B cell (primary cell): ENCODE data around the gene PTPRS. TPM values are rescaled to one million over a fixed set of nuclear protein-coding genes. Genes with fewer than 3 reads are reported as not detected.

ENCODE experiments used
- ATAC-seq: fragments of 200-7000 bp; cut with Tn5 transposase; one replicate; pipeline ENCODE4 v1.10.0; 2021; ENCODE audit warnings: low read depth, mild to moderate bottlenecking, moderate number of reproducible peaks, moderate library complexity
- CTCF ChIA-PET: fragments of 350-600 bp; sonication (Branson Sonifier 250); formaldehyde crosslinking; loops from one replicate; lab custom pipeline; 2021; ENCODE audit warnings: antibody characterized with exemption, inconsistent platforms; lab: Charles Lee
- POLR2A ChIA-PET: fragments of 350-600 bp; sonication (Branson Sonifier 250); formaldehyde crosslinking; loops from one replicate; lab custom pipeline; 2021; ENCODE audit warnings: antibody characterized with exemption; lab: Charles Lee
- DNase-seq: peaks from one replicate; pipeline ENCODE4 v3.0.0; 2013
- H2AFZ ChIP-seq: 2 replicates; pipeline ENCODE4 v1.6.1; 2012; ENCODE audit warnings: mild to moderate bottlenecking, low read depth, low read length; ENCODE audit not compliant: insufficient read depth, poor library complexity, severe bottlenecking
- H3K27ac ChIP-seq, 2 donors: 1 replicate in 1 of 2; 2 replicates in 1 of 2; pipeline ENCODE4 v1.5.1; 2012 to 2013; ENCODE audit warnings: low read length in 2 of 2, mild to moderate bottlenecking in 2 of 2, moderate library complexity in 1 of 2
- H3K27me3 ChIP-seq, 4 experiments: fragments of 200-600 bp in 1 of 4; sonication (generic) in 1 of 4; replicated peaks in 1 of 4; 1 replicate in 2 of 4; 2 replicates in 2 of 4; pipeline versions ENCODE4 v1.6.1 to v1.7.0; 2013 to 2016; ENCODE audit warnings: low read length in 3 of 4, mild to moderate bottlenecking in 2 of 4, mixed read lengths in 1 of 4, moderate library complexity in 1 of 4; ENCODE audit not compliant: insufficient read depth in 4 of 4, control insufficient read depth in 3 of 4; ENCODE audit errors: control extremely low read depth in 1 of 4
- H3K36me3 ChIP-seq, 2 experiments: replicated peaks in 1 of 2; 1 replicate in 1 of 2; 2 replicates in 1 of 2; pipeline versions ENCODE4 v1.6.1 to v1.7.1; 2013; ENCODE audit warnings: low read length in 1 of 2; ENCODE audit not compliant: insufficient read depth in 2 of 2, control insufficient read depth in 1 of 2; ENCODE audit errors: control extremely low read depth in 1 of 2, extremely low read depth in 1 of 2
- H3K4me1 ChIP-seq, 2 donors: fragments of 200-600 bp in 1 of 2; sonication (generic) in 1 of 2; 1 replicate in 1 of 2; 2 replicates in 1 of 2; pipeline versions ENCODE4 v1.5.1 to v1.6.1; 2013 to 2017; ENCODE audit warnings: low read length in 2 of 2; ENCODE audit not compliant: control insufficient read depth in 2 of 2, insufficient read depth in 2 of 2
- H3K4me2 ChIP-seq: replicated peaks from 2 replicates; pipeline ENCODE3; 2012; ENCODE audit warnings: mild to moderate bottlenecking, low read depth, low read length; ENCODE audit not compliant: poor library complexity, severe bottlenecking
- H3K4me3 ChIP-seq, 5 experiments: fragments of 200-600 bp in 1 of 5; sonication (generic) in 1 of 5; 1 replicate in 3 of 5; 2 replicates in 2 of 5; pipeline versions ENCODE4 v1.5.1 to v1.7.0; 2011 to 2016; ENCODE audit warnings: low read length in 4 of 5, mild to moderate bottlenecking in 4 of 5, low read depth in 2 of 5, control low read depth in 1 of 5, moderate library complexity in 1 of 5; ENCODE audit not compliant: insufficient read depth in 1 of 5; ENCODE audit errors: control extremely low read depth in 1 of 5, extremely low read depth in 1 of 5
- H3K79me2 ChIP-seq: fragments of 200-600 bp; sonication (generic); one replicate; pipeline ENCODE4 v1.6.0; 2016; ENCODE audit warnings: low read length; ENCODE audit not compliant: control insufficient read depth, insufficient read depth
- H3K9ac ChIP-seq: fragments of 200-600 bp; sonication (generic); 2 replicates; pipeline ENCODE4 v1.6.1; 2017; ENCODE audit warnings: mild to moderate bottlenecking, low read length, moderate library complexity
- H3K9me3 ChIP-seq, 3 donors: one replicate each; pipeline versions ENCODE4 v1.6.1 to v1.7.1; 2013; ENCODE audit warnings: low read length in 2 of 3; ENCODE audit not compliant: control insufficient read depth in 2 of 3, insufficient read depth in 1 of 3; ENCODE audit errors: control extremely low read depth in 1 of 3
- H4K20me1 ChIP-seq: 2 replicates; pipeline ENCODE4 v1.6.0; 2012; ENCODE audit warnings: mild to moderate bottlenecking, low read length; ENCODE audit not compliant: insufficient read depth, control insufficient read depth, poor library complexity, severe bottlenecking
- H3K27ac Mint-ChIP-seq: one replicate; pipeline ENCODE4 v1.8.0; 2021; ENCODE audit warnings: mixed read lengths
- H3K27me3 Mint-ChIP-seq: one replicate; pipeline ENCODE4 v1.8.0; 2021; ENCODE audit warnings: mixed read lengths
- H3K4me1 Mint-ChIP-seq: one replicate; pipeline ENCODE4 v1.8.0; 2021; ENCODE audit warnings: mixed read lengths
- H3K4me3 Mint-ChIP-seq: one replicate; pipeline ENCODE4 v1.8.0; 2021; ENCODE audit warnings: mixed read lengths
- H3K9me3 Mint-ChIP-seq: one replicate; pipeline ENCODE4 v1.8.0; 2022; ENCODE audit warnings: mixed read lengths; ENCODE audit not compliant: insufficient read depth
- CTCF ChIP-seq: fragments of 200-600 bp; IDR thresholded peaks from one replicate; pipeline ENCODE4 v1.8.0; 2022; ENCODE audit warnings: antibody characterized with exemption, mild to moderate bottlenecking
- EZH2 ChIP-seq: IDR thresholded peaks from 2 replicates; pipeline ENCODE4 v1.6.1; 2012; ENCODE audit warnings: borderline replicate concordance, low read depth, mild to moderate bottlenecking, moderate library complexity, low read length; ENCODE audit not compliant: insufficient read depth, poor library complexity, severe bottlenecking
- WGBS: methylation state at CpG from one replicate; pipeline ENCODE4 v1.1.5; 2013; ENCODE audit warnings: missing lambda C conversion rate; ENCODE audit not compliant: insufficient coverage; 5-methylcytosine and 5-hydroxymethylcytosine counted together
- intact Hi-C: fragments of 100-400 bp; cut with micrococcal nuclease; formaldehyde crosslinking; loops from one replicate; pipeline ENCODE4 v1.10.0; 2022
- polyA plus RNA-seq: library from polyadenylated mRNA; depleted of rRNA; stranded (reverse); fragments of >200 nt; gene quantifications from 2 replicates; pipeline ENCODE4 v1.2.3, GENCODE V29; 2012
- total RNA-seq, 2 donors: library from RNA; stranded (reverse); fragments of 120-200 nt in 1 of 2; gene quantifications; 1 replicate in 1 of 2; 2 replicates in 1 of 2; pipeline versions ENCODE4 v1.2.3 to v1.2.4, GENCODE V29; 2013 to 2022

Gene PTPRS
- total and polyA plus RNA-seq, 2 donors (not counting 1 experiment from before 2014, with no cell fraction given), result 6.5 to 10.0 TPM

- intact Hi-C loops, result no loop called here
- Histone ChIP-seq H2AFZ (no peak overlapping the region), H3K4me2 (no peak overlapping the region), H3K36me3 (no peaks in the 10 kb centered on the region), H3K9me3 (peaks cover 0 to 20% (median 0%) of the 10 kb centered on the region in 3 donors), H3K4me1 (no peaks in the 10 kb centered on the region), H3K27ac (no peak overlapping the region), H3K79me2 (no peaks in the 10 kb centered on the region), H3K4me3 (no peak overlapping the region), H4K20me1 (no peaks in the 10 kb centered on the region), H3K27me3 (peaks cover 0 to 2% (median 0%) of the 10 kb centered on the region in 4 experiments), H3K9ac (no peak overlapping the region)
- no peak for TF ChIP-seq EZH2
- no peak for TF ChIP-seq CTCF
- Mint-ChIP-seq H3K9me3 (peaks cover 2% of the 10 kb centered on the region), H3K4me3 (no peak overlapping the region), H3K27me3 (no peaks in the 10 kb centered on the region), H3K4me1 (no peaks in the 10 kb centered on the region), H3K27ac (no peak overlapping the region)
- DNase-seq, result no peak
- ChIA-PET POLR2A (no interaction called here), CTCF (no interaction called here)
- 95% methylated on average over 5 of the region's 5 CpGs for WGBS
- no peak for ATAC-seq
Measured at GRCh38 chr19:5369304-5369703, 28.7 kb upstream of the PTPRS start.

GRCh38 chr19:5367530-5368133 is 27.0 kb upstream of the PTPRS start:
- H3K27me3 Mint-ChIP-seq, result peaks cover 3% of the 10 kb centered on the region
- no peak overlapping the region for H3K9ac ChIP-seq
- H3K4me3 Mint-ChIP-seq, result no peak overlapping the region
- H3K9me3 ChIP-seq, result peaks cover 0 to 21% (median 0%) of the 10 kb centered on the region in 3 donors
- no peak overlapping the region for H3K4me3 ChIP-seq
- no peaks in the 10 kb centered on the region for H3K36me3 ChIP-seq
- TF ChIP-seq EZH2 (no peak), CTCF (no peak)
- no peaks in the 10 kb centered on the region for H3K4me1 Mint-ChIP-seq
- no peaks in the 10 kb centered on the region for H3K4me1 ChIP-seq
- no peak overlapping the region for H3K27ac ChIP-seq
- H4K20me1 ChIP-seq, result no peaks in the 10 kb centered on the region
- intact Hi-C loops, result no loop called here
- no peak for ATAC-seq
- ChIA-PET POLR2A (no interaction called here), CTCF (interaction anchor here (0.9 kb wide), 1 partner anchor 9 kb away, joined by 3 read pairs; no protein-coding TSS in a partner anchor)
- H3K9me3 Mint-ChIP-seq, result peaks cover 2% of the 10 kb centered on the region
- DNase-seq, result no peak
- H3K4me2 ChIP-seq, result no peak overlapping the region
- H3K79me2 ChIP-seq, result no peaks in the 10 kb centered on the region
- no peak overlapping the region for H3K27ac Mint-ChIP-seq
- no peak overlapping the region for H2AFZ ChIP-seq
- H3K27me3 ChIP-seq, result peaks cover 0 to 2% (median 0%) of the 10 kb centered on the region in 4 experiments
- 82% methylated on average over 5 of the region's 5 CpGs for WGBS
